A549 (cell line): ENCODE data around the gene MYEOV. TPM values are rescaled to one million over a fixed set of nuclear protein-coding genes. Genes with fewer than 3 reads are reported as not detected.

Experiments
- ATAC-seq, 2 experiments: fragments of 200-7000 bp in 1 of 2; fragments of >200 bp in 1 of 2; cut with Nextera tagmentation in 1 of 2; cut with Tn5 transposase in 1 of 2; 3 replicates each; pipeline versions ENCODE4 v1.8.0 to v1.9.1; 2018 to 2020; ENCODE audit warnings: mild to moderate bottlenecking in 1 of 2, moderate library complexity in 1 of 2
- CTCF ChIA-PET: fragments of 300-600 bp; sonication (Branson Sonifier 250); formaldehyde crosslinking; extraction: SDS; loops from one replicate; lab custom pipeline; 2021; ENCODE audit warnings: antibody characterized with exemption, inconsistent platforms; lab: Yijun Ruan, JAX
- POLR2A ChIA-PET: fragments of 350-600 bp; formaldehyde crosslinking; extraction: SDS; loops from one replicate; lab custom pipeline; 2021; ENCODE audit warnings: antibody characterized with exemption, inconsistent platforms; lab: Yijun Ruan, JAX
- DNase-seq, 2 experiments: peaks; one replicate each; pipeline versions ENCODE4 v3.0.0 to v3.0.0-alpha.2; 2011 to 2016; ENCODE audit warnings: low read depth in 1 of 2, low spot score in 1 of 2
- FAIRE-seq: peaks from 2 replicates; lab custom pipeline; 2011; peaks lifted over from hg19 to GRCh38; lab: Jason Lieb, UNC
- H3K27ac ChIP-seq, 2 experiments: fragments of >200 bp; sonication (Bioruptor Twin); formaldehyde crosslinking; 3 replicates each; pipeline ENCODE4 v1.5.1; 2016 to 2017
- H3K4me1 ChIP-seq: fragments of >200 bp; sonication (Bioruptor Twin); formaldehyde crosslinking; 3 replicates; pipeline ENCODE4 v1.6.1; 2016
- H3K4me2 ChIP-seq: fragments of >200 bp; sonication (Bioruptor Twin); formaldehyde crosslinking; 3 replicates; pipeline ENCODE4 v1.6.1; 2016
- H3K4me3 ChIP-seq: fragments of >200 bp; sonication (Bioruptor Twin); formaldehyde crosslinking; 3 replicates; pipeline ENCODE4 v1.5.1; 2016
- H3K9me3 ChIP-seq: fragments of >200 bp; sonication (Bioruptor Twin); formaldehyde crosslinking; 3 replicates; pipeline ENCODE4 v1.6.1; 2016
- ATOH8 ChIP-seq: fragments of 250-450 bp; sonication (Bioruptor Pico); IDR thresholded peaks from 2 replicates; pipeline ENCODE4 v1.5.0; 2020; ENCODE audit warnings: low read depth, mild to moderate bottlenecking, moderate library complexity
- CHD2 ChIP-seq: fragments of 150-350 bp; IDR thresholded peaks from 2 replicates; pipeline ENCODE4 v1.6.1; 2014; ENCODE audit warnings: low read length; ENCODE audit not compliant: partially characterized antibody
- CHD4 ChIP-seq: fragments of 200-600 bp; sonication (generic); IDR thresholded peaks from 2 replicates; pipeline ENCODE4 v1.6.1; 2016; ENCODE audit warnings: antibody characterized with exemption, mild to moderate bottlenecking, borderline replicate concordance
- E2F6 ChIP-seq: IDR thresholded peaks from 2 replicates; pipeline ENCODE4 v1.6.1; 2012; ENCODE audit warnings: low read depth, borderline replicate concordance
- EHF ChIP-seq: fragments of 250-450 bp; sonication (Bioruptor Pico); IDR thresholded peaks from 2 replicates; pipeline ENCODE4 v1.5.0; 2020; ENCODE audit warnings: mild to moderate bottlenecking
- EHMT2 ChIP-seq: fragments of 200-600 bp; sonication (generic); IDR thresholded peaks from 2 replicates; pipeline ENCODE4 v1.6.1; 2016; ENCODE audit warnings: antibody characterized with exemption, low read depth, mild to moderate bottlenecking, moderate library complexity
- HEYL ChIP-seq: fragments of 250-450 bp; sonication (Bioruptor Pico); IDR thresholded peaks from 2 replicates; pipeline ENCODE4 v1.8.0; 2021; ENCODE audit warnings: mild to moderate bottlenecking, moderate library complexity
- HMGXB4 ChIP-seq: fragments of 250-450 bp; sonication (Bioruptor Pico); IDR thresholded peaks from 2 replicates; pipeline ENCODE4 v1.5.0; 2021; ENCODE audit warnings: mild to moderate bottlenecking, moderate library complexity, borderline replicate concordance
- HOXA7 ChIP-seq: fragments of 250-450 bp; sonication (Bioruptor Pico); IDR thresholded peaks from 2 replicates; pipeline ENCODE4 v1.5.0; 2020; ENCODE audit warnings: mild to moderate bottlenecking, moderate library complexity
- HOXB5 ChIP-seq: fragments of 250-450 bp; sonication (Bioruptor Pico); IDR thresholded peaks from 2 replicates; pipeline ENCODE4 v1.5.0; 2020; ENCODE audit warnings: mild to moderate bottlenecking, moderate library complexity
- NFE2L2 ChIP-seq: fragments of 150-350 bp; conservative IDR thresholded peaks from 2 replicates; pipeline ENCODE4 v1.6.1; 2014; ENCODE audit warnings: low read length
- NPAS2 ChIP-seq: fragments of 250-450 bp; sonication (Bioruptor Pico); IDR thresholded peaks from 2 replicates; pipeline ENCODE4 v1.8.0; 2022; ENCODE audit warnings: mild to moderate bottlenecking, moderate library complexity, borderline replicate concordance
- NR3C1 ChIP-seq: fragments of >200 bp; sonication (Bioruptor Twin); formaldehyde crosslinking; IDR thresholded peaks from 3 replicates; pipeline ENCODE4 v1.6.1; 2017
- POLR2A ChIP-seq: IDR thresholded peaks from 2 replicates; pipeline ENCODE4 v1.6.1; 2012; ENCODE audit warnings: mild to moderate bottlenecking, low read length
- RARB ChIP-seq: fragments of 250-450 bp; sonication (Bioruptor Pico); IDR thresholded peaks from 2 replicates; pipeline ENCODE4 v1.8.0; 2021; ENCODE audit warnings: mild to moderate bottlenecking, moderate library complexity
- RCOR1 ChIP-seq: fragments of 150-350 bp; IDR thresholded peaks from 2 replicates; pipeline ENCODE4 v1.6.1; 2014; ENCODE audit warnings: antibody characterized with exemption, low read length, low read depth
- REST ChIP-seq: fragments of 200-600 bp; sonication (generic); IDR thresholded peaks from 2 replicates; pipeline ENCODE4 v1.6.1; 2016; ENCODE audit warnings: antibody characterized with exemption, mild to moderate bottlenecking, moderate library complexity
- RNF2 ChIP-seq: fragments of 200-600 bp; sonication (generic); IDR thresholded peaks from 2 replicates; pipeline ENCODE4 v1.6.1; 2016; ENCODE audit warnings: low read depth, mild to moderate bottlenecking, antibody characterized with exemption, moderate library complexity, borderline replicate concordance
- SREBF2 ChIP-seq: fragments of 450-650 bp; IDR thresholded peaks from 2 replicates; pipeline ENCODE4 v1.6.1; 2014; ENCODE audit warnings: mild to moderate bottlenecking, moderate library complexity
- TP53 ChIP-seq: fragments of 250-450 bp; sonication (Bioruptor Pico); IDR thresholded peaks from 2 replicates; pipeline ENCODE4 v1.5.0; 2021; ENCODE audit warnings: mild to moderate bottlenecking, moderate library complexity
- ZFP36 ChIP-seq: fragments of 450-650 bp; IDR thresholded peaks from 2 replicates; pipeline ENCODE4 v1.6.1; 2014; ENCODE audit warnings: borderline replicate concordance; ENCODE audit not compliant: partially characterized antibody
- WGBS: methylation state at CpG from one replicate; pipeline ENCODE4 v1.1.6; 2017; ENCODE audit errors: missing lambda C conversion rate; 5-methylcytosine and 5-hydroxymethylcytosine counted together
- polyA plus RNA-seq, 4 experiments: library from polyadenylated mRNA; depleted of rRNA in 3 of 4; stranded (reverse); fragments of >200 nt; fragmentation: RNase III in 1 of 4; extraction: RNeasy Plus Mini Kit Qiagen cat#74134 plus additional on column Dnase treatment in 1 of 4; gene quantifications; 2 replicates in 3 of 4; 3 replicates in 1 of 4; pipeline ENCODE4 v1.2.3, GENCODE V29; 2011 to 2017
- TF ChIP-seq, protein P1 (sequence below): fragments of 150-350 bp; IDR thresholded peaks from 2 replicates; pipeline ENCODE4 v1.6.1; 2014; ENCODE audit warnings: low read depth, mild to moderate bottlenecking, low read length
- TF ChIP-seq, protein P2 (sequence below): IDR thresholded peaks from 2 replicates; pipeline ENCODE4 v1.6.1; 2012

Gene MYEOV
- polyA plus RNA-seq, 2 of the 4 experiments (the other 2 are of a cell fraction): 92.3 to 102 TPM

DNA sequence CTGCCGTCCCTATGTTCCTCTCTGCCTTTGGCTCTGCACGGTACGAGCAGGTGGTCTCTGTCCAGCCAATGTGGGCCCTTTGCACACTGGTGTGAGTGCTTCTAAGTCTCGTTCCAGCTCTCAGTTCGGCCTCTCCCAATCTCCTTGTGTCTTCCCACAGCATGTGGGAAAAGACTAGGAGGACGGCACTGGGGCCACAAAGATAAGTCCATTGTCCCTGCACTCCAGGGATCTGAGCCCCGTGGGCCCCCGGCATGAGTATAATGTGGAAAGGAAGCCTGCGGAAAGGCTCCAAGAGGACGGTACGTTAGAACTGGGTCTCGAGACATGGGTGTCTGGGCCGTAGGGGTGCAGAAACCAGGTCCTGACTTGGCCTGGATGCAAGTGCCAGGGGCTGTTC lies 16.4 kb downstream of the MYEOV start:
- FAIRE-seq (no peak), DNase-seq (no peak), ATAC-seq (no peak)
- H3K4me1 ChIP-seq: peaks cover 14% of the 10 kb centered on the region
- TF ChIP-seq REST (no peak), NFE2L2 (no peak), HMGXB4 (CRISPR knock-in tag) (no peak), NPAS2 (CRISPR knock-in tag) (no peak), CHD2 (no peak), ZFP36 (no peak)
- H3K9me3 ChIP-seq: no peaks in the 10 kb centered on the region
- 94% methylated on average over 13 of the region's 13 CpGs for WGBS
- ChIA-PET CTCF (interaction anchor here (2.0 kb wide), 1 partner anchor 13 kb away, joined by 6 read pairs; no protein-coding TSS in a partner anchor), POLR2A (interaction anchor here (0.6 kb wide), 1 partner anchor 131 kb away, joined by 3 read pairs; no protein-coding TSS in a partner anchor)
- H3K27ac ChIP-seq: peak overlapping the region in 1 of 2 experiments; percentile 50; a peak in 2 of 6 replicates
- H3K4me2 ChIP-seq: no peak overlapping the region
- no peak overlapping the region for H3K4me3 ChIP-seq

GRCh38 chr11:69310934-69311766 lies 17.2 kb downstream of the MYEOV start:
- WGBS: 84% methylated on average over 12 of the region's 14 CpGs
- H3K9me3 ChIP-seq: no peaks in the 10 kb centered on the region
- ChIA-PET POLR2A (no interaction called here), CTCF (interaction anchor here (1.3 to 2.3 kb wide), 5 partner anchors 14 to 360 kb away, joined by 3 to 9 read pairs (median 6); no protein-coding TSS in a partner anchor)
- FAIRE-seq (no peak), DNase-seq (no peak), ATAC-seq (no peak)
- no peak for TF ChIP-seq HEYL
- no peak for TF ChIP-seq EHMT2
- TF ChIP-seq NR3C1: no peak
- no peak for TF ChIP-seq RARB (CRISPR knock-in tag)
- TF ChIP-seq TP53: no peak
- no peak for TF ChIP-seq ATOH8
- TF ChIP-seq, protein P1, sequence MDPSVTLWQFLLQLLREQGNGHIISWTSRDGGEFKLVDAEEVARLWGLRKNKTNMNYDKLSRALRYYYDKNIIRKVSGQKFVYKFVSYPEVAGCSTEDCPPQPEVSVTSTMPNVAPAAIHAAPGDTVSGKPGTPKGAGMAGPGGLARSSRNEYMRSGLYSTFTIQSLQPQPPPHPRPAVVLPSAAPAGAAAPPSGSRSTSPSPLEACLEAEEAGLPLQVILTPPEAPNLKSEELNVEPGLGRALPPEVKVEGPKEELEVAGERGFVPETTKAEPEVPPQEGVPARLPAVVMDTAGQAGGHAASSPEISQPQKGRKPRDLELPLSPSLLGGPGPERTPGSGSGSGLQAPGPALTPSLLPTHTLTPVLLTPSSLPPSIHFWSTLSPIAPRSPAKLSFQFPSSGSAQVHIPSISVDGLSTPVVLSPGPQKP: no peak
- TF ChIP-seq HOXB5 (CRISPR knock-in tag): no peak
- TF ChIP-seq SREBF2: no peak
- TF ChIP-seq RCOR1: no peak
- TF ChIP-seq E2F6: no peak
- TF ChIP-seq HOXA7 (CRISPR knock-in tag): no peak
- TF ChIP-seq EHF (CRISPR knock-in tag): no peak
- no peak for TF ChIP-seq POLR2A
- no peak for TF ChIP-seq RNF2
- TF ChIP-seq, protein P2, sequence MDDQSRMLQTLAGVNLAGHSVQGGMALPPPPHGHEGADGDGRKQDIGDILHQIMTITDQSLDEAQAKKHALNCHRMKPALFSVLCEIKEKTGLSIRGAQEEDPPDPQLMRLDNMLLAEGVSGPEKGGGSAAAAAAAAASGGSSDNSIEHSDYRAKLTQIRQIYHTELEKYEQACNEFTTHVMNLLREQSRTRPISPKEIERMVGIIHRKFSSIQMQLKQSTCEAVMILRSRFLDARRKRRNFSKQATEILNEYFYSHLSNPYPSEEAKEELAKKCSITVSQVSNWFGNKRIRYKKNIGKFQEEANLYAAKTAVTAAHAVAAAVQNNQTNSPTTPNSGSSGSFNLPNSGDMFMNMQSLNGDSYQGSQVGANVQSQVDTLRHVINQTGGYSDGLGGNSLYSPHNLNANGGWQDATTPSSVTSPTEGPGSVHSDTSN: no peak
- no peak for TF ChIP-seq CHD4
- H3K27ac ChIP-seq: peak overlapping the region in 1 of 2 experiments; percentile 50; a peak in 2 of 6 replicates
- no peak overlapping the region for H3K4me3 ChIP-seq
- H3K4me1 ChIP-seq: peaks cover 7% of the 10 kb centered on the region
- no peak overlapping the region for H3K4me2 ChIP-seq
